H9 (cell line): Measurements from ENCODE around the gene LPAR3. TPM values are rescaled to one million over a fixed set of nuclear protein-coding genes. Genes with fewer than 3 reads are reported as not detected.

Experiments
- DNase-seq: peaks from one replicate; pipeline ENCODE4 v3.0.0-alpha.2; 2017
- H2AFZ ChIP-seq: one replicate; pipeline ENCODE4 v1.6.1; 2013; ENCODE audit warnings: mild to moderate bottlenecking, low read length, control low read depth, moderate library complexity
- H2AK5ac ChIP-seq: 2 replicates; pipeline ENCODE4 v1.6.1; 2013; ENCODE audit warnings: low read length, control low read depth, mixed read lengths; ENCODE audit not compliant: insufficient read length
- H2BK120ac ChIP-seq: one replicate; pipeline ENCODE4 v1.6.1; 2013; ENCODE audit warnings: low read depth, mild to moderate bottlenecking, low read length, control low read depth, inconsistent platforms; ENCODE audit not compliant: poor library complexity, severe bottlenecking
- H2BK12ac ChIP-seq: 2 replicates; pipeline ENCODE4 v1.6.1; 2013; ENCODE audit warnings: low read length, control low read depth, mixed read lengths, low read depth; ENCODE audit not compliant: insufficient read length
- H2BK15ac ChIP-seq: 2 replicates; pipeline ENCODE4 v1.6.1; 2013; ENCODE audit warnings: low read depth, low read length, control low read depth
- H2BK20ac ChIP-seq: one replicate; pipeline ENCODE4 v1.6.1; 2013; ENCODE audit warnings: low read depth, mild to moderate bottlenecking, low read length, control low read depth, inconsistent platforms; ENCODE audit not compliant: poor library complexity, severe bottlenecking
- H2BK5ac ChIP-seq: 2 replicates; pipeline ENCODE4 v1.6.1; 2013; ENCODE audit warnings: low read length, control low read depth, mixed read lengths; ENCODE audit not compliant: insufficient read length
- H3K14ac ChIP-seq: 2 replicates; pipeline ENCODE4 v1.6.1; 2013; ENCODE audit warnings: low read length, control low read depth; ENCODE audit not compliant: insufficient read depth
- H3K18ac ChIP-seq: 2 replicates; pipeline ENCODE4 v1.6.1; 2013; ENCODE audit warnings: low read depth, mild to moderate bottlenecking, mixed read lengths, low read length, control low read depth; ENCODE audit not compliant: insufficient read length
- H3K23ac ChIP-seq: 2 replicates; pipeline ENCODE4 v1.6.1; 2013; ENCODE audit warnings: low read length, control low read depth, mixed read lengths, low read depth; ENCODE audit not compliant: insufficient read length
- H3K23me2 ChIP-seq: 2 replicates; pipeline ENCODE4 v1.6.1; 2013; ENCODE audit warnings: low read depth, mild to moderate bottlenecking, mixed read lengths, low read length, control low read depth; ENCODE audit not compliant: insufficient read length, poor library complexity, severe bottlenecking
- H3K27ac ChIP-seq: 2 replicates; pipeline ENCODE4 v1.5.1; 2013; ENCODE audit warnings: low read length, control low read depth, mixed read lengths, low read depth; ENCODE audit not compliant: insufficient read length
- H3K27me3 ChIP-seq: 2 replicates; pipeline ENCODE4 v1.6.1; 2013; ENCODE audit warnings: low read length, control low read depth, inconsistent platforms; ENCODE audit not compliant: insufficient read depth
- H3K4ac ChIP-seq: 2 replicates; pipeline ENCODE4 v1.6.1; 2013; ENCODE audit warnings: low read depth, mild to moderate bottlenecking, control low read depth, inconsistent platforms, low read length, moderate library complexity
- H3K4me1 ChIP-seq: 2 replicates; pipeline ENCODE4 v1.6.1; 2013; ENCODE audit warnings: low read length, control low read depth, inconsistent platforms; ENCODE audit not compliant: insufficient read depth
- H3K4me2 ChIP-seq: 2 replicates; pipeline ENCODE4 v1.6.1; 2013; ENCODE audit warnings: low read length, control low read depth, mixed read lengths; ENCODE audit not compliant: insufficient read length, insufficient read depth
- H3K56ac ChIP-seq: 2 replicates; pipeline ENCODE4 v1.6.1; 2013; ENCODE audit warnings: low read depth, mild to moderate bottlenecking, mixed read lengths, low read length, control low read depth; ENCODE audit not compliant: insufficient read length
- H3K79me1 ChIP-seq: 2 replicates; pipeline ENCODE4 v1.6.1; 2013; ENCODE audit warnings: low read depth, mild to moderate bottlenecking, moderate library complexity, low read length, control low read depth, inconsistent platforms; ENCODE audit not compliant: insufficient read depth, poor library complexity, severe bottlenecking
- H3K79me2 ChIP-seq: 2 replicates; pipeline ENCODE4 v1.6.1; 2013; ENCODE audit warnings: low read length, control low read depth, inconsistent platforms; ENCODE audit not compliant: insufficient read depth
- H3K9ac ChIP-seq: 2 replicates; pipeline ENCODE4 v1.6.1; 2013; ENCODE audit warnings: low read length, control low read depth, mixed read lengths; ENCODE audit not compliant: insufficient read length; ENCODE audit errors: extremely low read depth
- H3K9me3 ChIP-seq: one replicate; pipeline ENCODE4 v1.6.1; 2013; ENCODE audit warnings: low read depth, low read length, inconsistent platforms; ENCODE audit not compliant: control insufficient read depth
- H3T11ph ChIP-seq: one replicate; pipeline ENCODE4 v1.6.1; 2013; ENCODE audit warnings: mild to moderate bottlenecking, low read length, control low read depth, inconsistent platforms
- H4K20me1 ChIP-seq: one replicate; pipeline ENCODE4 v1.6.1; 2013; ENCODE audit not compliant: control insufficient read depth, insufficient read length, insufficient read depth
- H4K5ac ChIP-seq: 2 replicates; pipeline ENCODE4 v1.6.1; 2013; ENCODE audit warnings: low read depth, mild to moderate bottlenecking, mixed read lengths, low read length, control low read depth; ENCODE audit not compliant: insufficient read length
- H4K8ac ChIP-seq: replicated peaks from 2 replicates; pipeline ENCODE4 v1.6.1; 2013; ENCODE audit warnings: low read length, control low read depth, mixed read lengths, low read depth; ENCODE audit not compliant: insufficient read length
- H4K91ac ChIP-seq: 2 replicates; pipeline ENCODE4 v1.6.1; 2013; ENCODE audit warnings: low read depth, mild to moderate bottlenecking, moderate library complexity, mixed read lengths, low read length, control low read depth; ENCODE audit not compliant: insufficient read length
- H3K27ac Mint-ChIP-seq, 3 experiments: 2 replicates in 2 of 3; 3 replicates in 1 of 3; pipeline ENCODE4 v1.8.0; 2020 to 2021; ENCODE audit warnings: mixed read lengths in 3 of 3, mild to moderate bottlenecking in 1 of 3, moderate library complexity in 1 of 3
- H3K27me3 Mint-ChIP-seq: 2 replicates; pipeline ENCODE4 v1.8.0; 2021; ENCODE audit warnings: low read depth, mild to moderate bottlenecking, moderate library complexity, mixed read lengths
- H3K36me3 Mint-ChIP-seq, 3 experiments: 2 replicates in 2 of 3; 3 replicates in 1 of 3; pipeline ENCODE4 v1.8.0; 2020 to 2021; ENCODE audit warnings: low read depth in 3 of 3, mixed read lengths in 3 of 3; ENCODE audit not compliant: insufficient read depth in 1 of 3
- H3K4me1 Mint-ChIP-seq, 2 experiments: 2 replicates each; pipeline ENCODE4 v1.8.0; 2020; ENCODE audit warnings: mixed read lengths in 2 of 2
- H3K4me3 Mint-ChIP-seq, 2 experiments: 2 replicates in 1 of 2; 3 replicates in 1 of 2; pipeline ENCODE4 v1.8.0; 2020 to 2021; ENCODE audit warnings: mild to moderate bottlenecking in 2 of 2, mixed read lengths in 2 of 2, moderate library complexity in 1 of 2
- H3K9me3 Mint-ChIP-seq, 2 experiments: 2 replicates in 1 of 2; 3 replicates in 1 of 2; pipeline ENCODE4 v1.8.0; 2020; ENCODE audit warnings: mild to moderate bottlenecking in 2 of 2, mixed read lengths in 2 of 2, moderate library complexity in 1 of 2
- CTCF ChIP-seq: fragments of 200-600 bp; sonication (generic); conservative IDR thresholded peaks from 3 replicates; pipeline ENCODE4 v1.8.0; 2021; ENCODE audit warnings: antibody characterized with exemption, mild to moderate bottlenecking
- WGBS: extraction: QIAGEN DNeasy Blood & Tissue Kit; methylation state at CpG from one replicate; pipeline ENCODE4 v1.1.7; 2013; ENCODE audit warnings: missing lambda C conversion rate, low lambda C conversion rate, mixed read lengths; ENCODE audit not compliant: insufficient read length; ENCODE audit errors: extremely low coverage; 5-methylcytosine and 5-hydroxymethylcytosine counted together
- total RNA-seq: library from RNA; stranded (reverse); gene quantifications from 2 replicates; pipeline ENCODE4 v1.2.1, GENCODE V29; 2021

LPAR3 gene
- total RNA-seq, 1 experiment from 2014 or later, result 3.0 TPM

- no peak overlapping the region for H2AFZ ChIP-seq
- no peak overlapping the region for H3K4ac ChIP-seq
- H3K27me3 ChIP-seq, result no peaks in the 10 kb centered on the region
- peaks cover 0 to 1% (median 0%) of the 10 kb centered on the region in 3 experiments; a peak in 1 of 7 replicates for H3K36me3 Mint-ChIP-seq
- no peak overlapping the region for H3K4me2 ChIP-seq
- H3K4me1 ChIP-seq, result no peaks in the 10 kb centered on the region
- no CpG with 5 or more reads among the region's 2 CpGs for WGBS
- no peak overlapping the region for H2BK12ac ChIP-seq
- H3K18ac ChIP-seq, result no peak overlapping the region
- H3K56ac ChIP-seq, result no peak overlapping the region
- H3K4me1 Mint-ChIP-seq, result peaks cover 4 to 10% of the 10 kb centered on the region in 2 experiments
- H2BK120ac ChIP-seq, result no peak overlapping the region
- no peak overlapping the region for H3K14ac ChIP-seq
- no peak overlapping the region for H3K23ac ChIP-seq
- H4K91ac ChIP-seq, result no peak overlapping the region
- H3T11ph ChIP-seq, result no peak overlapping the region
- DNase-seq, result no peak
- no peak overlapping the region for H2BK20ac ChIP-seq
- no peak overlapping the region for H3K27ac ChIP-seq
- H2BK15ac ChIP-seq, result no peak overlapping the region
- H4K20me1 ChIP-seq, result no peaks in the 10 kb centered on the region
- peaks cover 0 to 2% of the 10 kb centered on the region in 2 experiments; a peak in 1 of 5 replicates for H3K9me3 Mint-ChIP-seq
- no peaks in the 10 kb centered on the region for H3K79me1 ChIP-seq
- no peaks in the 10 kb centered on the region for H3K9me3 ChIP-seq
- no peak overlapping the region for H4K5ac ChIP-seq
- H4K8ac ChIP-seq, result no peak overlapping the region
- H3K4me3 Mint-ChIP-seq, result no peak overlapping the region
- no peak overlapping the region; a peak in 1 of 7 replicates for H3K27ac Mint-ChIP-seq
- no peak overlapping the region for H2AK5ac ChIP-seq
- peaks cover 10% of the 10 kb centered on the region for H3K27me3 Mint-ChIP-seq
- H3K79me2 ChIP-seq, result no peaks in the 10 kb centered on the region
- TF ChIP-seq CTCF, result no peak
- no peak overlapping the region for H3K9ac ChIP-seq
- H3K23me2 ChIP-seq, result no peaks in the 10 kb centered on the region
- H2BK5ac ChIP-seq, result no peak overlapping the region
These were observed 122.5 kb downstream of the LPAR3 start for GRCh38 chr1:84770481-84770880.
